Stimulated activated CD4-positive, alpha-beta T cell treated with anti-CD3 and anti-CD28 coated beads, Interleukin-4, amount 100 ng/mL, for 24 hours (primary cell): ENCODE measurements around the gene GBP7.

Experiments
- DNase-seq: peaks from one replicate; pipeline ENCODE4 v3.0.0-alpha.2; 2020

GBP7 gene

GRCh38 chr1:89104687-89105086, 71.1 kb downstream of the GBP7 start:
- no peak for DNase-seq

- no peak for DNase-seq
These were observed 71.7 kb downstream of the GBP7 start for GRCh38 chr1:89104147-89104546.

- DNase-seq = no peak
These were observed 73.8 kb downstream of the GBP7 start for GRCh38 chr1:89102021-89102420.

- no peak for DNase-seq
These were observed 75.4 kb downstream of the GBP7 start for GRCh38 chr1:89100412-89100811.

- no peak for DNase-seq
These were observed 76.9 kb downstream of the GBP7 start for GRCh38 chr1:89098857-89099256.

GRCh38 chr1:89095737-89096136, 80.1 kb downstream of the GBP7 start:
- DNase-seq = no peak

- no peak for DNase-seq
These were observed 85.8 kb downstream of the GBP7 start for GRCh38 chr1:89089962-89090361.

GRCh38 chr1:89088572-89088971, 87.2 kb downstream of the GBP7 start:
- no peak for DNase-seq

GRCh38 chr1:89087241-89087640, 88.6 kb downstream of the GBP7 start:
- DNase-seq = no peak

GRCh38 chr1:89085781-89086180, 90.0 kb downstream of the GBP7 start:
- peak; percentile 69 for DNase-seq
